ENCODE measurements around the gene AMOTL1.
"Not testable (repeated sequence)": the region's sequence is repeated elsewhere in the genome, so short reads cannot be mapped to it uniquely, and the experiment has no call there.

The AMOTL1 gene

GRCh38 chr11:94771951-94772350 lies 3.8 kb downstream of the AMOTL1 start:
- DNase-seq, result no peak

GRCh38 chr11:94773842-94774241 lies 5.7 kb downstream of the AMOTL1 start:
- no peak for DNase-seq

- no peak for DNase-seq
Measured at GRCh38 chr11:94774345-94774744, 6.2 kb downstream of the AMOTL1 start.

- no peak for DNase-seq
Measured at GRCh38 chr11:94775567-94776327, 7.6 kb downstream of the AMOTL1 start.

- DNase-seq, result peak; percentile 58 to 84 (median 73)
Measured at GRCh38 chr11:94776351-94777321, 8.5 kb downstream of the AMOTL1 start.

- DNase-seq, result no peak
Measured at GRCh38 chr11:94780432-94780831, 12.3 kb downstream of the AMOTL1 start.

GRCh38 chr11:94781837-94782236 lies 13.7 kb downstream of the AMOTL1 start:
- DNase-seq, result no peak

GRCh38 chr11:94782446-94782845 lies 14.3 kb downstream of the AMOTL1 start:
- DNase-seq, result no peak

GRCh38 chr11:94784884-94785283 lies 16.7 kb downstream of the AMOTL1 start:
- no peak for DNase-seq

GRCh38 chr11:94785509-94785908 lies 17.4 kb downstream of the AMOTL1 start:
- peak in 2 of 3 experiments; percentile 46 to 83 for DNase-seq

GRCh38 chr11:94786264-94787126 lies 18.3 kb downstream of the AMOTL1 start:
- peak in 2 of 3 experiments; percentile 5 to 51 for DNase-seq

- DNase-seq, result no peak
Measured at GRCh38 chr11:94787801-94788200, 19.6 kb downstream of the AMOTL1 start.

- no peak for DNase-seq
Measured at GRCh38 chr11:94788396-94788795, 20.2 kb downstream of the AMOTL1 start.

- no peak for DNase-seq
Measured at GRCh38 chr11:94790197-94790596, 22.0 kb downstream of the AMOTL1 start.

- DNase-seq, result no peak
Measured at GRCh38 chr11:94790661-94791180, 22.6 kb downstream of the AMOTL1 start.

GRCh38 chr11:94791216-94791889 lies 23.2 kb downstream of the AMOTL1 start:
- DNase-seq, result no peak

- not testable (repeated sequence) for DNase-seq
Measured at GRCh38 chr11:94791942-94792341, 23.8 kb downstream of the AMOTL1 start.

- no peak for DNase-seq
Measured at GRCh38 chr11:94792451-94792850, 24.3 kb downstream of the AMOTL1 start.

GRCh38 chr11:94793002-94793401 lies 24.8 kb downstream of the AMOTL1 start:
- no peak for DNase-seq

GRCh38 chr11:94793822-94794221 lies 25.7 kb downstream of the AMOTL1 start:
- no peak for DNase-seq

- DNase-seq, result no peak
Measured at GRCh38 chr11:94794287-94795168, 26.4 kb downstream of the AMOTL1 start.

All from NCI-H1417 (cell line).